K562 (cell line): ENCODE results near the gene PRR15L. TPM values are rescaled to one million over a fixed set of nuclear protein-coding genes. Genes with fewer than 3 reads are reported as not detected.

Experiments used
- ARNT ChIP-seq, 2 experiments: fragments of 450-650 bp; IDR thresholded peaks; 2 replicates each; pipeline ENCODE4 v1.6.1; 2016; ENCODE audit warnings: mild to moderate bottlenecking in 1 of 2
- CXXC5 ChIP-seq: fragments of 250-450 bp; sonication (Bioruptor Pico); IDR thresholded peaks from 2 replicates; pipeline ENCODE4 v1.8.0; 2022; ENCODE audit warnings: inconsistent platforms, mild to moderate bottlenecking, moderate library complexity
- HLTF ChIP-seq: fragments of 450-650 bp; IDR thresholded peaks from 2 replicates; pipeline ENCODE4 v1.6.1; 2016
- L3MBTL2 ChIP-seq: fragments of 450-650 bp; IDR thresholded peaks from 2 replicates; pipeline ENCODE4 v1.6.1; 2016; ENCODE audit warnings: mild to moderate bottlenecking, moderate library complexity
- NCOA6 ChIP-seq: fragments of 450-650 bp; IDR thresholded peaks from 2 replicates; pipeline ENCODE4 v1.6.1; 2017; ENCODE audit warnings: mild to moderate bottlenecking
- NEUROD1 ChIP-seq: fragments of 150-350 bp; IDR thresholded peaks from 2 replicates; pipeline ENCODE4 v1.6.1; 2014; ENCODE audit warnings: borderline replicate concordance, low read length, low read depth; ENCODE audit not compliant: partially characterized antibody
- NFYB ChIP-seq: IDR thresholded peaks from 2 replicates; pipeline ENCODE4 v1.6.1; 2011; ENCODE audit warnings: mild to moderate bottlenecking, moderate library complexity; ENCODE audit not compliant: insufficient read length; ENCODE audit errors: extremely low read depth
- NRF1 ChIP-seq, 2 experiments: fragments of 450-650 bp; IDR thresholded peaks in 1 of 2; conservative IDR thresholded peaks in 1 of 2; 2 replicates each; pipeline ENCODE4 v1.6.1; 2014; ENCODE audit warnings: mild to moderate bottlenecking in 2 of 2
- RAD51 ChIP-seq: fragments of 450-650 bp; IDR thresholded peaks from 2 replicates; pipeline ENCODE4 v1.7.1; 2016; ENCODE audit warnings: low read depth, mild to moderate bottlenecking, borderline replicate concordance
- RBFOX2 ChIP-seq: fragments of 200-400 bp; formaldehyde crosslinking; IDR thresholded peaks from 2 replicates; pipeline ENCODE4 v1.6.1; 2017; ENCODE audit warnings: low read depth, mild to moderate bottlenecking, low read length, moderate library complexity
- XRCC5 ChIP-seq: fragments of 200-400 bp; formaldehyde crosslinking; IDR thresholded peaks from 2 replicates; pipeline ENCODE4 v1.6.1; 2017; ENCODE audit warnings: low read depth, mild to moderate bottlenecking, low read length
- YY1 ChIP-seq, 3 experiments: IDR thresholded peaks; 2 replicates each; pipeline ENCODE4 v1.6.1; 2011; ENCODE audit warnings: low read length in 2 of 3, mild to moderate bottlenecking in 2 of 3, moderate library complexity in 2 of 3, borderline replicate concordance in 1 of 3, control low read depth in 1 of 3, low read depth in 1 of 3; ENCODE audit not compliant: insufficient read depth in 3 of 3, insufficient replicate concordance in 2 of 3, control insufficient read depth in 1 of 3, insufficient read length in 1 of 3; ENCODE audit errors: extremely low read depth in 1 of 3
- ZKSCAN1 ChIP-seq: fragments of 150-350 bp; IDR thresholded peaks from 2 replicates; pipeline ENCODE4 v1.6.1; 2016; ENCODE audit warnings: low read depth, low read length
- ZKSCAN8 ChIP-seq: fragments of 200-800 bp; sonication (Bioruptor generic); IDR thresholded peaks from 2 replicates; pipeline ENCODE4 v1.6.1; 2016; ENCODE audit warnings: missing genetic modification characterization, missing compliant biosample characterization
- ZNF589 ChIP-seq: fragments of 200-800 bp; sonication (Bioruptor generic); IDR thresholded peaks from 2 replicates; pipeline ENCODE4 v1.6.1; 2016; ENCODE audit warnings: low read depth, missing genetic modification characterization, missing compliant biosample characterization
- ZNF766 ChIP-seq: fragments of 200-800 bp; sonication (Bioruptor generic); conservative IDR thresholded peaks from 2 replicates; pipeline ENCODE4 v1.6.1; 2016; ENCODE audit warnings: missing genetic modification characterization, missing compliant biosample characterization
- polyA plus RNA-seq, 8 experiments: library from polyadenylated mRNA; depleted of rRNA in 4 of 8; stranded (reverse) in 5 of 8; unstranded in 3 of 8; fragments of >200 nt; fragmentation: Nextera tagmentation in 2 of 8; fragmentation: Illumina TruSeq in 1 of 8; extraction: Ambion mirVana in 2 of 8; extraction: Trizol in 1 of 8; gene quantifications; 2 replicates each; pipeline versions ENCODE4 v1.2.1 to v1.2.3, GENCODE V29; 2011 to 2014; ENCODE audit warnings: inconsistent platforms in 1 of 8, missing spikeins in 1 of 8
- total RNA-seq, 7 experiments: library from RNA; depleted of rRNA in 6 of 7; stranded (reverse); fragments of >200 nt in 6 of 7; fragmentation: Illumina TruSeq in 2 of 7; extraction: Trizol in 2 of 7; gene quantifications; 2 replicates each; pipeline versions ENCODE4 v1.2.1 to v1.2.3, GENCODE V29; 2011 to 2021; ENCODE audit warnings: low replicate concordance in 1 of 7
- TF ChIP-seq, protein P1 (sequence below): fragments of 250-450 bp; sonication (Bioruptor Pico); IDR thresholded peaks from 2 replicates; pipeline ENCODE4 v1.9.0; 2021; ENCODE audit warnings: mild to moderate bottlenecking, inconsistent platforms
- TF ChIP-seq, protein P2 (sequence below): fragments of 450-650 bp; IDR thresholded peaks from 2 replicates; pipeline ENCODE4 v1.6.1; 2018; ENCODE audit not compliant: partially characterized antibody
- TF ChIP-seq, protein P3 (sequence below), 2 experiments: IDR thresholded peaks; 2 replicates each; pipeline ENCODE4 v1.6.1; 2011; ENCODE audit warnings: borderline replicate concordance in 1 of 2, control low read depth in 1 of 2, low read depth in 1 of 2, low read length in 1 of 2, mild to moderate bottlenecking in 1 of 2, mixed read lengths in 1 of 2, moderate library complexity in 1 of 2; ENCODE audit not compliant: insufficient read depth in 1 of 2, insufficient read length in 1 of 2, poor library complexity in 1 of 2, severe bottlenecking in 1 of 2; ENCODE audit errors: extremely low read depth in 1 of 2

PRR15L gene
- total and polyA plus RNA-seq, 9 of the 15 experiments (the other 6 are each of a cell fraction or from before 2014, with no cell fraction given): 0.03 TPM; not detected in 8

GRCh38 chr17:47941246-47942095, 16.2 kb downstream of the PRR15L start, which contains the start of gene PNPO (continued):
- TF ChIP-seq YY1 (IDR thresholded peaks at IDR 0.05; ENCODE audit: borderline replicate concordance in 1 of 3, control insufficient read depth in 1 of 3, extremely low read depth in 1 of 3, insufficient read depth in 3 of 3, insufficient read length in 1 of 3, insufficient replicate concordance in 2 of 3, low read depth in 1 of 3, low read length in 2 of 3): peak in 1 of 3 experiments; percentile 8
- TF ChIP-seq RAD51: peak; percentile 82; the same call in 1 of the 2 replicates
- 0 out of 2 replicates have a peak, but pooled peaks have one; percentile 30 for TF ChIP-seq ZKSCAN8 (CRISPR knock-in tag)
- peak; percentile 80 for TF ChIP-seq ZNF589 (CRISPR knock-in tag)
- TF ChIP-seq NEUROD1: peak; percentile 97
- TF ChIP-seq L3MBTL2: peak; percentile 99
- peak; percentile 94 for TF ChIP-seq RBFOX2
- 0 out of 4 replicates have a peak, but pooled peaks of 1 of the 2 experiments have one; percentile 2 for TF ChIP-seq ARNT (IDR thresholded peaks at IDR 0.05)
- TF ChIP-seq ZNF766 (CRISPR knock-in tag): peak; percentile 64; the same call in 1 of the 2 replicates
- 0 out of 2 replicates have a peak, but pooled peaks have one; percentile 48 for TF ChIP-seq ZKSCAN1
- TF ChIP-seq HLTF: no peak
- no peak for TF ChIP-seq XRCC5
- TF ChIP-seq, protein P1, sequence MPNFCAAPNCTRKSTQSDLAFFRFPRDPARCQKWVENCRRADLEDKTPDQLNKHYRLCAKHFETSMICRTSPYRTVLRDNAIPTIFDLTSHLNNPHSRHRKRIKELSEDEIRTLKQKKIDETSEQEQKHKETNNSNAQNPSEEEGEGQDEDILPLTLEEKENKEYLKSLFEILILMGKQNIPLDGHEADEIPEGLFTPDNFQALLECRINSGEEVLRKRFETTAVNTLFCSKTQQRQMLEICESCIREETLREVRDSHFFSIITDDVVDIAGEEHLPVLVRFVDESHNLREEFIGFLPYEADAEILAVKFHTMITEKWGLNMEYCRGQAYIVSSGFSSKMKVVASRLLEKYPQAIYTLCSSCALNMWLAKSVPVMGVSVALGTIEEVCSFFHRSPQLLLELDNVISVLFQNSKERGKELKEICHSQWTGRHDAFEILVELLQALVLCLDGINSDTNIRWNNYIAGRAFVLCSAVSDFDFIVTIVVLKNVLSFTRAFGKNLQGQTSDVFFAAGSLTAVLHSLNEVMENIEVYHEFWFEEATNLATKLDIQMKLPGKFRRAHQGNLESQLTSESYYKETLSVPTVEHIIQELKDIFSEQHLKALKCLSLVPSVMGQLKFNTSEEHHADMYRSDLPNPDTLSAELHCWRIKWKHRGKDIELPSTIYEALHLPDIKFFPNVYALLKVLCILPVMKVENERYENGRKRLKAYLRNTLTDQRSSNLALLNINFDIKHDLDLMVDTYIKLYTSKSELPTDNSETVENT (CRISPR knock-in tag): peak; percentile 54; the same call in 1 of the 2 replicates
- TF ChIP-seq CXXC5 (CRISPR knock-in tag): peak; percentile 52; the same call in 1 of the 2 replicates
- peak; percentile 87 to 89 for TF ChIP-seq NRF1 (conservative IDR thresholded peaks at IDR 0.05 in 1 of 2, IDR thresholded peaks at IDR 0.05 in 1 of 2)
- TF ChIP-seq, protein P2, sequence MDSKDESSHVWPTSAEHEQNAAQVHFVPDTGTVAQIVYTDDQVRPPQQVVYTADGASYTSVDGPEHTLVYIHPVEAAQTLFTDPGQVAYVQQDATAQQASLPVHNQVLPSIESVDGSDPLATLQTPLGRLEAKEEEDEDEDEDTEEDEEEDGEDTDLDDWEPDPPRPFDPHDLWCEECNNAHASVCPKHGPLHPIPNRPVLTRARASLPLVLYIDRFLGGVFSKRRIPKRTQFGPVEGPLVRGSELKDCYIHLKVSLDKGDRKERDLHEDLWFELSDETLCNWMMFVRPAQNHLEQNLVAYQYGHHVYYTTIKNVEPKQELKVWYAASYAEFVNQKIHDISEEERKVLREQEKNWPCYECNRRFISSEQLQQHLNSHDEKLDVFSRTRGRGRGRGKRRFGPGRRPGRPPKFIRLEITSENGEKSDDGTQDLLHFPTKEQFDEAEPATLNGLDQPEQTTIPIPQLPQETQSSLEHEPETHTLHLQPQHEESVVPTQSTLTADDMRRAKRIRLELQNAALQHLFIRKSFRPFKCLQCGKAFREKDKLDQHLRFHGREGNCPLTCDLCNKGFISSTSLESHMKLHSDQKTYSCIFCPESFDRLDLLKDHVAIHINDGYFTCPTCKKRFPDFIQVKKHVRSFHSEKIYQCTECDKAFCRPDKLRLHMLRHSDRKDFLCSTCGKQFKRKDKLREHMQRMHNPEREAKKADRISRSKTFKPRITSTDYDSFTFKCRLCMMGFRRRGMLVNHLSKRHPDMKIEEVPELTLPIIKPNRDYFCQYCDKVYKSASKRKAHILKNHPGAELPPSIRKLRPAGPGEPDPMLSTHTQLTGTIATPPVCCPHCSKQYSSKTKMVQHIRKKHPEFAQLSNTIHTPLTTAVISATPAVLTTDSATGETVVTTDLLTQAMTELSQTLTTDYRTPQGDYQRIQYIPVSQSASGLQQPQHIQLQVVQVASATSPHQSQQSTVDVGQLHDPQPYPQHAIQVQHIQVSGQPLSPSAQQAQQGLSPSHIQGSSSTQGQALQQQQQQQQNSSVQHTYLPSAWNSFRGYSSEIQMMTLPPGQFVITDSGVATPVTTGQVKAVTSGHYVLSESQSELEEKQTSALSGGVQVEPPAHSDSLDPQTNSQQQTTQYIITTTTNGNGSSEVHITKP: peak; percentile 82
- TF ChIP-seq, protein P3, sequence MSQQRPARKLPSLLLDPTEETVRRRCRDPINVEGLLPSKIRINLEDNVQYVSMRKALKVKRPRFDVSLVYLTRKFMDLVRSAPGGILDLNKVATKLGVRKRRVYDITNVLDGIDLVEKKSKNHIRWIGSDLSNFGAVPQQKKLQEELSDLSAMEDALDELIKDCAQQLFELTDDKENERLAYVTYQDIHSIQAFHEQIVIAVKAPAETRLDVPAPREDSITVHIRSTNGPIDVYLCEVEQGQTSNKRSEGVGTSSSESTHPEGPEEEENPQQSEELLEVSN (IDR thresholded peaks at IDR 0.05; ENCODE audit: borderline replicate concordance in 1 of 2, extremely low read depth in 1 of 2, insufficient read depth in 1 of 2, insufficient read length in 1 of 2, low read depth in 1 of 2, low read length in 1 of 2, poor library complexity in 1 of 2, severe bottlenecking in 1 of 2): peak; percentile 97 to 98
- peak; percentile 94 for TF ChIP-seq NFYB
- TF ChIP-seq NCOA6: no peak
